Non-pigmented ciliary epithelial cell (primary cell): Measurements from ENCODE around the gene AGPAT2.
"Not testable (repeated sequence)": the region's sequence is repeated elsewhere in the genome, so short reads cannot be mapped to it uniquely, and the experiment has no call there.

Experiments used
- DNase-seq: peaks from one replicate; pipeline ENCODE4 v3.0.0-alpha.2; 2010; ENCODE audit warnings: low read depth

Gene AGPAT2

GRCh38 chr9:136645352-136645902 lies 41.8 kb downstream of the AGPAT2 start:
- DNase-seq: no peak

DNA sequence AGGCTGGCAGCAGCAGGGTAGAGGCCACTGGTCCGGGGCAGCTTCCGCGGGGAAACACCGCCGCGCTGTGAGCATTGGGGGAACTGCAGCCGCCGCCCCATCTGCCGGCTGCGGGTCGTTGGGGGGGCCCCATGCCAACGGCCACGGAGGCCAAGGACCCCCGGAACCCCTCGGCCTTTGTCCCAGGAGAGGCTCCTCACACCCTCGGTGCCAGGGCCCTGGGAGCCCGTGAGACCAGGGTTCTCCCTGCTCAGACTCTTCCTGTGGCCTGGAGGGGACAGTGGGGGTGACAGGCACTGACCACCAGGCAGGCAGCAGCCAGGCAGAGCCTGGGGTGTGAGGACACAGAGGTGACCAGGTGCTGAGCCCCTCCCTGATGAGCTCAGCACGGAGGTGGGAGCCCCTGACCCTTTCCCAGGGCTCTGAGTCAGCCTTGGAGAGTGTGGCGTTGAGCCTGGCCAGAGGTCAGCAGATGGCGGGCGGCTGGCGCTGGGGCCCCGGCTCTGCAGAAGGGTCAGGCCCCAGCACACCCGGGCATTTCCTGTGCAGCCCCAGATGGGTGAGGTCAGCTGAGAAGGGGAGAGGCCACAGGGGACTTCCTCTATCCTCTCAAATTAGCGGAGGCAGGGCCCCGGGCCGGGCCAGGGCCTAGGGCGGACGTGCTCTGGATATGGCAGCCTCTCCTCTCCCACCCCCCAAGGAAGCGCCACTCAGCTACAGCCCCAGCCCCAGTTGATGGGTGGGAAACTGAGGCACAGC lies 42.5 kb downstream of the AGPAT2 start:
- no peak for DNase-seq

- DNase-seq: no peak
Observed at GRCh38 chr9:136644343-136644592, 43.0 kb downstream of the AGPAT2 start.

DNA sequence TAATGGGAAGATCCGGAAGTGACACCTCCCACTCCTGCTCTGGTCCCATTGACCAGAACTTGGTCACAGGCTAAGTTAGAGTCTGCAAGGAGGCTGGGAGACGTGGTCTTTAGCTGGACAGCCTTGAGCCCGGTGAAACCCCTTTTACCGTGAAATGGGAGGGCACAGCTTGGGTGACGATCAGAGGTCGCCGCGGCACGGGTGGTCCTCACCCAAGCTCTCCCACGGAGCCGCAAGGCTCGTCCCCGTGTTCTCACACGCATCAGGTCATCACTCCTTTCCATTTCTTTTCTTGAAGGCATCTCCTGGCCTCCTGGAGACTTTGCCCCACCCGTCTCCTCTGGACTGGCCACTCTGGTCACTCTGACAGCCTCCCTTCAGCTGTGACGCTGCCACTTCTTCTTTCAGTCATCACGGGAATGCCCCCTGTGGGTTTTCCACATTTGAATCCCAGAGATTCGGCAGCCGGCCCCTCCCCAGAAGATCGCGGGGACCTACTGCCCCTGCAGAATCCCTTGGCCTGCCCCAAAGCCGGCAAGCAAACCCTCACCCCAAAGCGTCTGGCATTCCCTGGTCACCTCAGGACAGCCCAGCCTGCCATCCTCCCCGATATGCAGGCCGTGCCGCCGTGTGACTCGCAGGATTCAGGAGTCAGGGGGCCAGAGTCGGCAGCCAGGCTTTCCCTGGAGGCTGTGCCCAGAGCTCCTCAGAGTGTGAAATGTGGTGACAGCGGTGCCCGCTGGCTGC lies 43.5 kb downstream of the AGPAT2 start:
- no peak for DNase-seq

DNA sequence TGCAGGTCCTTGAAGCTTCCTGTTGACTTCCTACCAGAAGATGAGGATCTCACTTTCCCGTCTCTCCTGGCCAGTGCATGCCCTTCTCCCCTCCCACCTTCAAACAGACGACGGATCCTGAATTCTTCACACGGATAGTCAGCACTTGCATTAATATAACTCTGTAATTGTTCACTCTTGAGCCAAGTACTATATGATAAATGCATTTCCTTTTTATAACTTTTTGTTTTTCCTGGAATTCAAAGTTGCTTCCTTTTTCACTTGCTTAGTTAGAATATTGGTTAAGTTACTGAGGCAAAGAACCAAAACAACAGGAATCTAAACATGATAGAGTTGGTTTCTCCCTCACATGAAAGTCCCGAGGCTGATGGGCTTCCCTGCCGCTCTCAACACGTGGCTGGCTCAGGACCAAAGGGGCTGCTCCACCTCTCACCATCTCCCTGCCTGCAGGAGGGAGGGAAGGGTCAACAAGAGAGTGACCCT lies 44.8 kb downstream of the AGPAT2 start:
- no peak for DNase-seq

- DNase-seq: no peak
Observed at GRCh38 chr9:136640171-136641111, 46.8 kb downstream of the AGPAT2 start.

- no peak for DNase-seq
Observed at GRCh38 chr9:136634904-136635303, 52.4 kb downstream of the AGPAT2 start.

GRCh38 chr9:136632491-136633106 lies 54.7 kb downstream of the AGPAT2 start:
- DNase-seq: not testable (repeated sequence)

DNA sequence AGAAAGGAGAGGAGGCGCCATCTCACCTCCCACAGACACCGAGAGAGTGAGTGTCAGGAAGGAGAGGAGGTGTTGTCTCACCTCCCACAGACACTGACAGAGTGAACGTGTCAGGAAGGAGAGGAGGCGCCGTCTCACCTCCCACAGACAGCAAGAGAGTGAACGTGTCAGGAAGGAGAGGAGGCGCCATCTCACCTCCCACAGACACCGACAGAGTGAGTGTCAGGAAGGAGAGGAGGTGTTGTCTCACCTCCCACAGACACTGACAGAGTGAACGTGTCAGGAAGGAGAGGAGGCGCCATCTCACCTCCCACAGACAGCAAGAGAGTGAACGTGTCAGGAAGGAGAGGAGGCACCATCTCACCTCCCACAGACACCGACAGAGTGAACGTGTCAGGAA lies 55.2 kb downstream of the AGPAT2 start:
- DNase-seq: not testable (repeated sequence)

- DNase-seq: peak; percentile 31
Observed at GRCh38 chr9:136631038-136632000, 55.9 kb downstream of the AGPAT2 start.

DNA sequence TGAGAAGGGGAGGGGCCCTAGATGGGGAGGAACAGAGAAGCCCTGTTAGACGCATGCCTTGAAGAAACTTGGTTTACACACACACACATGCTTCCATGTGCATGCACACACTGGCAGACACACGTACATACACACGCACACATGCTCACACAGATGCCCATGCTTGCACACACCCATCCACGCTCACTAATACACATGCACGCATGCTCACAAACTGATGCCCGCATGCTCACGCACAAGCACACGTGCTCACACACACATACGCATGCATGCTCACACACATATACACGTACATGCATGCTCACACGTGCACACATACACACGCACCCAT lies 56.6 kb downstream of the AGPAT2 start:
- DNase-seq: no peak

- no peak for DNase-seq
Observed at GRCh38 chr9:136629879-136630661, 57.2 kb downstream of the AGPAT2 start.

GRCh38 chr9:136629001-136629878 lies 58.0 kb downstream of the AGPAT2 start:
- no peak for DNase-seq

- DNase-seq: no peak
Observed at GRCh38 chr9:136628268-136628667, 59.0 kb downstream of the AGPAT2 start.

- DNase-seq: no peak
Observed at GRCh38 chr9:136627703-136628102, 59.6 kb downstream of the AGPAT2 start.

DNA sequence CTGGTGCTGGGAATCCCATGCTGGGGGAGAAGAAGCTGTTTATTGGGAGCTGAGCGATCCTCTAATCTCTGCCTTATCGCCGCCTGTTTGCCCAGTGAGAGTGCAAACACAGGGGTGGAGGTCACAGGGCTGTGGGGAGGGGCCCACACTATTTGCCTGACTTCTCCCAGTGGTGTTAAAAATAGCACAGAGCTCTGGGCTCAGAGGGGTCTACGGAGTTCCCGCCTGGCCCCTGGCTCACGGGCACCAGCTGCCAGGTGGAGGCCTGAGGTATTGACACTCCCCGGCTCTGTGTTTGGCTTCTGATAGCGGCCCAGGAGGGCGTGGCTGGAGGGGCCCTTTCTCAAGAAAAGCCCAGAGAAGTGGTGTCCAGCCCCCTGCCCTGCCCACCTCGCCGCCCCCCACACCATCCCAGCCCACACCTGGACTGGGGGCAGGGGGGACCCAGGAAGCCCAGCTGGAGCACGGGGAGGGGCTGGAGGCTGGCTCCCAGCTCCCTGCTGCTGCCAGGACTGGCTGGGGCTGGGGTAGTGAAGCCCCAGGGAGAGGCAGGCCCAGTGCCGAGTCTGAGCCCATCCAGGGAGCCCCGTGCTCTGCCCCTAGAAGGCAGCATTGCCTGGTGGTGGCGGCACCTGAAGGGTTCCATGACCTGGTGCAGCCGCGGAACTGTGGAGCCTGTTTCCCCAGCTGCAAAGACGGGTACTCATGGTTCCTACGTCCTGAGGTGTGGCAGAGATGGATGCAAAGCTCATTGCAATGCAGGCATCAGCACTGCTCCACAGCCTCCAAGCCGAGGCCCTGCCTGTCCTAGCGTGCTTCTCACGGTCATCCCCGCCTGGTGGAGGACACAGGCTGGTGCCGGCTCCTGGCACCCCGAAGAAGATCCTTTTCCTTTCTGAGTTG lies 60.3 kb downstream of the AGPAT2 start:
- DNase-seq: no peak

GRCh38 chr9:136626066-136626725 lies 61.1 kb downstream of the AGPAT2 start:
- DNase-seq: no peak
